ENCODE measurements around the gene ZNF827.

GRCh38 chr4:145860897-145861296 is 77.7 kb downstream of the ZNF827 start:
- TF ChIP-seq REST (IDR thresholded peaks at IDR 0.05; ENCODE audit: unreplicated experiment): no peak
- no peak for TF ChIP-seq CREB1 (CRISPR knock-in tag; IDR thresholded peaks at IDR 0.05; ENCODE audit: low read depth)
- TF ChIP-seq CTCF (conservative IDR thresholded peaks at IDR 0.05; ENCODE audit: low read depth in 2 of 2): no peak
- TF ChIP-seq POLR2AphosphoS5 (IDR thresholded peaks at IDR 0.05; ENCODE audit: low read depth): no peak
- TF ChIP-seq JUNB (IDR thresholded peaks at IDR 0.05; ENCODE audit: unreplicated experiment): no peak
- TF ChIP-seq EZH2 (IDR thresholded peaks at IDR 0.05; ENCODE audit: low read depth, unreplicated experiment): no peak

All from GM23338 (cell line).